KOPT-K1 (cell line): Measurements from ENCODE around the gene CLN5.
"Not testable (repeated sequence)": the region's sequence is repeated elsewhere in the genome, so short reads cannot be mapped to it uniquely, and the experiment has no call there.

Experiments
- H3K27ac ChIP-seq: fragments of 200-600 bp; sonication (generic); 2 replicates; pipeline ENCODE4 v1.5.1; 2016; ENCODE audit warnings: antibody characterized with exemption, mild to moderate bottlenecking, low read depth, low read length; ENCODE audit not compliant: poor library complexity, severe bottlenecking
- H3K36me3 ChIP-seq: fragments of 200-600 bp; sonication (generic); 2 replicates; pipeline ENCODE4 v1.5.1; 2017; ENCODE audit warnings: antibody characterized with exemption, mild to moderate bottlenecking, low read length, moderate library complexity; ENCODE audit not compliant: insufficient read depth
- H3K9me3 ChIP-seq: fragments of 200-600 bp; sonication (generic); 2 replicates; pipeline ENCODE4 v1.5.1; 2017; ENCODE audit warnings: antibody characterized with exemption, low read length, mild to moderate bottlenecking; ENCODE audit not compliant: insufficient read depth, poor library complexity, severe bottlenecking

CLN5 gene

GRCh38 chr13:76991796-76992547 is at the start of gene CLN5:
Gene CLN5 (plus strand): TSS chr13:76992081. CDS start chr13:76992099, 18 bp downstream.
- Histone ChIP-seq H3K9me3 (no peaks in the 10 kb centered on the region), H3K27ac (peak within 1 kb of the TSS; percentile 78), H3K36me3 (peaks cover 23% of the 10 kb centered on the region)

- no peak overlapping the region for H3K27ac ChIP-seq
- no peaks in the 10 kb centered on the region for H3K36me3 ChIP-seq
- H3K9me3 ChIP-seq = no peaks in the 10 kb centered on the region
Observed at GRCh38 chr13:76942363-76942762, 49.5 kb upstream of the CLN5 start.

- no peaks in the 10 kb centered on the region for H3K36me3 ChIP-seq
- no peaks in the 10 kb centered on the region for H3K9me3 ChIP-seq
- H3K27ac ChIP-seq = no peak overlapping the region
Observed at GRCh38 chr13:76943646-76944045, 48.2 kb upstream of the CLN5 start.

DNA sequence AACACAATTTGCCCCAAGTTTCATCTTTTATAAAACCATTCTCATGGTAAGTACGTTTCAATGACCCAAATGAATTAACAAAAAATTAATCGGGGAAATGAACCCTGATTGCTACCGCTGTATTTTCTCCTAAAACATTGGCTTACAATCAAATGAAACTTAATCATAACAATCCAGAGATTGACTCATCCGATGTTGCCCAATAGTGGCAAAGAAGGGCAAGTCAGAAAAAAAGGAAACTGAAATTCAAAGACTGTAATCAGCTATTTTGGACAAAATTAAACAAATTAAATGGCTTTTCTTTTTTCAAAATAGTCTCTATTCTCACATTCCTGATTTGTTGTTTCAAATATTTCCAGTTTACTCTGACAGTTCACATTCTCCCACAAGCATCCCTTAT is 47.4 kb upstream of the CLN5 start:
- Histone ChIP-seq H3K9me3 (no peaks in the 10 kb centered on the region), H3K36me3 (no peaks in the 10 kb centered on the region), H3K27ac (no peak overlapping the region)

DNA sequence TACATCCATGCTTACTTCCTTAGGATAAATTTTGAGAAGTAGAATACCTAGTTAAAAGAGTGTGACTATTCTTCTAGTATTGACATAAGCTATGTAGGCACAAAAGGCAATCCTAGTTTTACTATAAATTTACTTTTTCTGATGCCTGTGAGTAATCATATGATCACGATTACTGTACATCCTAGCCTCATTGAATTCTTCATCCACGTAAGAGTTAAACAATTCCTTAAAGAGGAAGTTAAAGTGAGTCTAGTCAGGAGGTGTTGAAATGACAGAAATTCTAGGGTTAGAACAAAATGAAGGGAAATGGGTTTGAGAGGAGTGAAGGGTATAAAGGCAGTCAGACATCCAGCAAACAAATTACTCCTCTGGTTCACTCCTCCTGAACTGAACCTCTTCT is 43.7 kb upstream of the CLN5 start, which contains the start of gene ACOD1:
Gene ACOD1, plus strand, starts transcription at position 363 of the 400 bp plus-strand sequence. CDS start 48 bp downstream, outside the sequence.
- Histone ChIP-seq H3K9me3 (no peaks in the 10 kb centered on the region), H3K36me3 (no peaks in the 10 kb centered on the region), H3K27ac (no peak within 1 kb of the TSS)

DNA sequence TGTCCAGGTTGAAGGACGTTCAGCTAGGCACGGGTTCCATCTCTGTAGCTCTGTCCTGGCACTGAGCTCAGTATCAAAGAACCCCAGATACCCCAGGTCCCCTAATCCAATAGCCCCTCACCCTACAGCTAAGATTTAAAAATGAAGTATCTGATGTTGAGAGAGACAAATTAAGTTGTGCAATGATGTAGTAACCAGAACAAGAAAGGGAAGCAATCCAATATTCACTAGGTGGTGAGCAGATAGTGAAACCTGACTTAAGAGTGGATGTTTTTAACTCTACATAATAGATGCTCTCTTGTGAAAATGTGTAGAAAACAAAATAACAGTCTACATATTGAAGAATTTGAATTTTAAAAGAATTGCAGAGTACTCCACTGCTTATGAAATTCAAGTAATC is 41.8 kb upstream of the CLN5 start:
- Histone ChIP-seq H3K36me3 (no peaks in the 10 kb centered on the region), H3K9me3 (no peaks in the 10 kb centered on the region), H3K27ac (no peak overlapping the region)

- Histone ChIP-seq H3K9me3 (peaks cover under 1% of the 10 kb centered on the region), H3K27ac (no peak overlapping the region), H3K36me3 (no peaks in the 10 kb centered on the region)
Observed at GRCh38 chr13:76953968-76954367, 37.9 kb upstream of the CLN5 start.

DNA sequence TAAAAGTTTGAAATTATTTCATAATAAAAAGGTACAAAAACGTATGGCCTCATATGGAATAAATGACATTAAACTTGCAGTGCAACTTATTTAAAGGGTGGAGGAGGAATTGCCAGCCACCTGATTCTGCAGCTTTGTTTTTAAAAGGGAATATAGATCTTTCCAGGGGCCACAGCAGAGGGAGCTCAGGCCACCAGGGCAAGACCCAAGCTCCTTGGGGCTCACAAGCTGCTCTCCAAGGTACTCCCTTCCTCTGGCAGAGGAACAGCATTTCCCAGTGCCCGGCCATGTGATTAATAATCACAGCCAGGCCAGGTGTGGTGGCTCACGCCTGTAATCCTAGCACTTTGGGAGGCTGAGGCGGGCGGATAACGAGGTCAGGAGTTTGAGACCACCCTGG is 37.3 kb upstream of the CLN5 start:
- H3K36me3 ChIP-seq = no peaks in the 10 kb centered on the region
- no peak overlapping the region for H3K27ac ChIP-seq
- peaks cover 7% of the 10 kb centered on the region for H3K9me3 ChIP-seq

GRCh38 chr13:76955193-76955592 is 36.7 kb upstream of the CLN5 start:
- H3K9me3 ChIP-seq = peaks cover 13% of the 10 kb centered on the region
- H3K36me3 ChIP-seq = no peaks in the 10 kb centered on the region
- no peak overlapping the region for H3K27ac ChIP-seq

DNA sequence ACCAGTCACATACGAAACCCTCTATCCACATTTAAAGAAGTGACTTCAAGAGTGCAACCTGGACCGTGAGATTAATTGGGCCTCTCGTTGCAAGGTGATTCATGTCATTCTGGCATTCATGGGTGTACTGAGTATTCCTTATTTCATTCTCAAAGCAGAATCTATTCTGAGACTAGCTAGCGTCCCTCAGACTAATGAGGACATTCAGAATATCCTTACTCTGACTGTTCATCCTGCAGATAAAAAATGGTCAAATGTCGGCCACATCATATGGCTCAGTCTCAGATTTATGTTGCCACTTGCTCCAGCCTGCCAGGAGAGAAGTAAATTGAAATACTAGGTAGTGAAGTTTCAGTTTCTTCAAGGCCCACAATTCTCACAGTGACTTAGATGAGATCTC is 36.2 kb upstream of the CLN5 start:
- H3K27ac ChIP-seq = no peak overlapping the region
- peaks cover 18% of the 10 kb centered on the region for H3K9me3 ChIP-seq
- no peaks in the 10 kb centered on the region for H3K36me3 ChIP-seq

DNA sequence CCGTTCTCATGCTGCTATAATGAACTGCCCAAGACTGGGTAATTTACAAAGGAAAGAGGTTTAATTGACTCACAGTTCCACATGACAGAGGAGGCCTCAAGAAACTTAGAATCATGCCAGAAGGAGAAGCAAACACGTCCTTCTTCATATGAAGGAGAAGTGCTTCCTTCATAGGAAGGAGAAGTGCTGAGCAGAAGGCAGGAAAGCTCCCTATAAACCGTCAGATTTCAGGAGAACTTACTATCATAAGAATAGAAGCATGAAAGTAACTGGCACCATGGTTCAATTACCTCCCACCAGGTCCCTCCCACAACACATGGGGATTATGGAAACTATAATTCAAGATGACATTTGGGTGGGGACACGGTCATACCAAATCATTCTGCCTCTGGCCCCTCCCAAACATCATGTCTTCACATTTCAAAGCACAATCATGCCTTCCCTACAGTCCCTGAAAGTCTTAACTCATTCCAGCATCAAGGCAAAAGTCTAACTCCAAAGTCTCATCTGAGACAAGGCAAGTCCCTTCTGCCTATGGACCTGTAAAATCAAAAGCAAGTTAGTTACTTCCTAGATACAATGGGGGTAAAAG is 32.9 kb upstream of the CLN5 start:
- no peak overlapping the region for H3K27ac ChIP-seq
- H3K9me3 ChIP-seq = peaks cover 21% of the 10 kb centered on the region
- H3K36me3 ChIP-seq = no peaks in the 10 kb centered on the region

DNA sequence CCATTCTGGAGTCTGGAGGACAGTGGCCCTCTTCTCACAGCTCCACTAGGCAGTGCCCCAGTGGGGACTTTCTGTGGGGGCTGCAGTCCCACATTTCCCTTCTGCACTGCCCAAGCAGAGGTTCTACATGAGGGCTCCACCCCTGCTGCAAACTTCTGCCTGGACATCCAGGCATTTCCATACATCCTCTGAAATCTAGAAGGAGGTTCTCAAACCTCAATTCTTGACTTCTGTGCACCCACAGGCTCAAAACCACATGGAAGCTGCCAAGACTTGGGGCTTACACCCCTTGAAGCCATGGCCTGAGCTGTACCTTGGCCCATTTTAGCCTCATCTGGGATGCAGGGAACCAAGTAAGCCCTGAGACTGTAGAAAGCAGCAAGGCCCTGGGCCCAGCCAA is 32.1 kb upstream of the CLN5 start:
- not testable (repeated sequence) for H3K27ac ChIP-seq, H3K36me3 ChIP-seq
- H3K9me3 ChIP-seq = peaks cover 21% of the 10 kb centered on the region

DNA sequence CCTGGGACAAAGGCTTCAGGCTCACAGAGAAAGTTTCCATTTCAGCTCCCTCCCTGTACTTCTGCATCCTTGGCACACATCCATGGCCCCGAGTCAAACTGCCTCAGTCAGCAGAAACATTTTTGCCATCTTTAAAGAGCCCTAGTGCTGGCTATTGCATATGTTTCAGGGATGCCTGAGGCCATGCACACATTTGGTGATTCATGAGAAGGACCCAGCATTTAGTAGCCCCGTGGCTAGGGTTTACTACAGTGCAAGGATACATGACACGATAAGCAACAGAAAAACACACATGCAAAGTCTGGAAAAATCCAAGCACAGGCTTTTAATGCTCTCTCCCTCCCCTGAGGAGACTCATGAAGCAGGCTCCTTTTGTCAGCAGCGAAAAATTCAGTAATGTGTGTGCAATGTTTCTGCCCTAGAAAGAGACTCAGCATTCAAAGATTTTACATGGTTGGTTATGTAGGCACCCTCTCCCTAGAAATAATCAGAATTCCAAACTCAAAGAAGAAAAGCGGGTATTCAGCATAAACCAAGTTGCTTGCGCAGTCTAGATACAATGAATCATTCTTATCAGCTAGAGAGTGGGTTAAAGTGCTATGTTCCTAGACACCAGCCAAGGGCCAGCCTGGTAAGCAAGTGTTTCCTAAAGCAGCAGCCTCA is 26.0 kb upstream of the CLN5 start:
- no peak overlapping the region for H3K27ac ChIP-seq
- H3K36me3 ChIP-seq = no peaks in the 10 kb centered on the region
- H3K9me3 ChIP-seq = peaks cover 1% of the 10 kb centered on the region

GRCh38 chr13:76967031-76967430 is 24.9 kb upstream of the CLN5 start:
- Histone ChIP-seq H3K27ac (no peak overlapping the region), H3K36me3 (no peaks in the 10 kb centered on the region), H3K9me3 (no peaks in the 10 kb centered on the region)

DNA sequence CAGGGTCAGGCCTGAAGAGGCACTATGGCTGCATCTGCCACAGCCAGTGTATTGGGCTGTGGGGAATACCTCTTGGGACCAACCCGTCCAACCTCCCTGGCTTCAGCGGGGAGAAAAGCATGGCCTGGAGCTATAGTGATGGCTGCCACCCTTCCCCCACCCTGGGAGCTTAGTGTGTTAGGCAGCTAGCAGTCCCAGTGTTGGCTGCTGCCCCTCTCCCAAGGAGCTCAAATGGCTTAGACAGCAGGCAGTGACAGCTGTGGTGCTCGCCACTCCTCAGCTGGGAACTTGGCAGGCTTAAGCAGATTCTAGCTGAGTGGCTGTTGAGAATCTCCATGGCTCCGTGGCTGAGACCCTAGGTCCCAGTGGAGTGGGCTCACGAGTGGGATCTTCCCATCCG is 23.8 kb upstream of the CLN5 start:
- Histone ChIP-seq H3K9me3 (no peaks in the 10 kb centered on the region), H3K27ac (no peak overlapping the region), H3K36me3 (no peaks in the 10 kb centered on the region)
